Measurements from ENCODE around the gene MCOLN3. TPM values are rescaled to one million over a fixed set of nuclear protein-coding genes. Genes with fewer than 3 reads are reported as not detected.

Gene MCOLN3
- total and polyA plus RNA-seq, 2 of the 4 experiments (the other 2 are of a cell fraction) = 0.03 TPM; not detected in 1

GRCh38 chr1:85047472-85048295 is 616 bp downstream of the MCOLN3 start:
- Histone ChIP-seq H2AK5ac (ENCODE audit: low read depth, low read length) (no peak overlapping the region), H4K91ac (ENCODE audit: insufficient read depth, low read depth, low read length) (no peak overlapping the region), H3K4me2 (ENCODE audit: low read depth, low read length) (no peak overlapping the region), H3K36me3 (ENCODE audit: control insufficient read depth, insufficient read depth, low read length) (no peaks in the 10 kb centered on the region), H3K9me1 (ENCODE audit: insufficient read depth, low read length) (no peaks in the 10 kb centered on the region), H3K4ac (ENCODE audit: low read depth, low read length) (no peak overlapping the region), H3K56ac (ENCODE audit: extremely low read depth, insufficient read depth, low read length) (no peak overlapping the region), H4K5ac (ENCODE audit: low read depth, low read length) (no peak overlapping the region), H4K20me1 (ENCODE audit: insufficient read depth, low read length) (no peaks in the 10 kb centered on the region), H3K4me1 (ENCODE audit: control insufficient read depth, insufficient read depth, low read length) (no peaks in the 10 kb centered on the region), H3K9me3 (ENCODE audit: control insufficient read depth, insufficient read depth, low read length) (peaks cover 5% of the 10 kb centered on the region), H2BK120ac (ENCODE audit: low read depth, low read length) (no peak overlapping the region), H2AFZ (replicated peaks; ENCODE audit: low read length, poor library complexity) (peak overlapping the region; percentile 74), H2AK9ac (replicated peaks; ENCODE audit: low read depth, low read length, poor library complexity) (no peak overlapping the region), H3K27ac (ENCODE audit: insufficient read depth, low read length) (no peak overlapping the region), H2BK5ac (ENCODE audit: low read depth, low read length, poor library complexity, severe bottlenecking) (no peak overlapping the region), H3K27me3 (ENCODE audit: control insufficient read depth, insufficient read depth, low read length) (peaks cover 62% of the 10 kb centered on the region), H3K79me1 (ENCODE audit: low read depth in 1 of 2, low read length in 2 of 2) (no peaks in the 10 kb centered on the region), H2BK15ac (ENCODE audit: low read depth, low read length) (no peak overlapping the region), H3K9ac (ENCODE audit: low read depth, low read length) (no peak overlapping the region), H3K4me3 (ENCODE audit: insufficient read depth, low read depth, low read length) (no peak overlapping the region; the same call in 1 of the 2 replicates), H4K8ac (ENCODE audit: low read depth in 2 of 2, low read length in 2 of 2) (no peak overlapping the region), H2BK20ac (ENCODE audit: low read depth, low read length) (no peak overlapping the region), H3K18ac (ENCODE audit: low read depth, low read length) (no peak overlapping the region), H3K14ac (replicated peaks; ENCODE audit: low read depth, low read length) (no peak overlapping the region), H3K23ac (ENCODE audit: low read depth, low read length) (no peak overlapping the region)
- DNase-seq (no peak), ATAC-seq (ENCODE audit: low read depth) (peak; percentile 68)
- whole genome bisulfite sequencing, 2 experiments (ENCODE audit: extremely low coverage in 2 of 2, insufficient read length in 1 of 2) = 5% methylated on average over 15 of the region's 55 CpGs; no CpG with 5 or more reads in 1 of the 2 experiments
- ChIA-PET POLR2A (ENCODE audit: unreplicated experiment) (no interaction called here), CTCF (no interaction called here)
- dilution Hi-C loops (cut with HindIII; ENCODE audit: low sequenced_read_pairs, unreplicated experiment) = no loop called here
- BruUV-seq (replicated peaks) = no TSS peak
- in situ Hi-C loops (cut with MboI; ENCODE audit: low sequenced_read_pairs) = no loop called here
- intact Hi-C loops (cut with micrococcal nuclease) = no loop called here
- no peak for TF ChIP-seq RFX5 (IDR thresholded peaks at IDR 0.05; ENCODE audit: low read depth, low read length)
- TF ChIP-seq BHLHE40 (IDR thresholded peaks at IDR 0.05; ENCODE audit: low read depth, low read length) = no peak
- TF ChIP-seq MAZ (IDR thresholded peaks at IDR 0.05; ENCODE audit: borderline replicate concordance, low read depth, low read length) = no peak
- TF ChIP-seq USF2 (IDR thresholded peaks at IDR 0.05; ENCODE audit: low read depth, low read length) = no peak
- no peak for TF ChIP-seq CHD1 (IDR thresholded peaks at IDR 0.05; ENCODE audit: low read depth, low read length)
- no peak for TF ChIP-seq RCOR1 (IDR thresholded peaks at IDR 0.05; ENCODE audit: insufficient replicate concordance, low read length)
- TF ChIP-seq MXI1 (IDR thresholded peaks at IDR 0.05; ENCODE audit: borderline replicate concordance, low read depth, low read length) = no peak
- TF ChIP-seq CTCF (conservative IDR thresholded peaks at IDR 0.05; ENCODE audit: low read depth, low read length) = no peak
- TF ChIP-seq CEBPB (IDR thresholded peaks at IDR 0.05; ENCODE audit: low read depth, low read length) = no peak
- TF ChIP-seq RAD21 (IDR thresholded peaks at IDR 0.05; ENCODE audit: low read length) = no peak
- TF ChIP-seq MAFK (IDR thresholded peaks at IDR 0.05; ENCODE audit: low read depth, low read length) = no peak
- no peak for TF ChIP-seq ELK1 (IDR thresholded peaks at IDR 0.05; ENCODE audit: borderline replicate concordance, low read depth, low read length)
- TF ChIP-seq SMC3 (IDR thresholded peaks at IDR 0.05; ENCODE audit: low read depth, low read length) = no peak
- no peak for TF ChIP-seq NFE2L2 (IDR thresholded peaks at IDR 0.05; ENCODE audit: low read depth, low read length)
- TF ChIP-seq FOS (IDR thresholded peaks at IDR 0.05; ENCODE audit: low read depth, low read length) = no peak

All from IMR-90 (cell line).